Skeletal muscle satellite cell (primary cell): ENCODE results near the gene TMEM240. TPM values are rescaled to one million over a fixed set of nuclear protein-coding genes. Genes with fewer than 3 reads are reported as not detected.

Source experiments
- H3K27me3 ChIP-seq: 2 replicates; pipeline ENCODE4 v1.7.0; 2013; ENCODE audit warnings: low read length; ENCODE audit not compliant: control insufficient read depth, insufficient read depth
- H3K36me3 ChIP-seq: 2 replicates; pipeline ENCODE4 v1.7.0; 2013; ENCODE audit warnings: mild to moderate bottlenecking, control low read depth, low read length; ENCODE audit not compliant: insufficient read depth
- H3K4me1 ChIP-seq: 2 replicates; pipeline ENCODE4 v1.7.0; 2013; ENCODE audit warnings: low read length; ENCODE audit not compliant: control insufficient read depth, insufficient read depth
- H3K4me2 ChIP-seq: 2 replicates; pipeline ENCODE4 v1.7.0; 2013; ENCODE audit warnings: mild to moderate bottlenecking, low read length
- H3K4me3 ChIP-seq: 2 replicates; pipeline ENCODE4 v1.7.0; 2013; ENCODE audit warnings: low read length
- H3K9ac ChIP-seq: 2 replicates; pipeline ENCODE4 v1.7.0; 2013; ENCODE audit warnings: mild to moderate bottlenecking, low read depth, low read length, moderate library complexity
- H3K9me3 ChIP-seq: replicated peaks from 2 replicates; pipeline ENCODE4 v1.7.0; 2013; ENCODE audit warnings: mild to moderate bottlenecking, control low read depth, low read length
- total RNA-seq: library from RNA; depleted of rRNA; stranded (reverse); fragments of >200 nt; gene quantifications from 2 replicates; pipeline ENCODE4 v1.2.3, GENCODE V29; 2012; rRNA removed

The TMEM240 gene
- total RNA-seq = 0.51 and 2.8 TPM in 2 replicates

GRCh38 chr1:1540090-1540817, at the start of gene TMEM240:
TMEM240 (minus strand) TSS chr1:1540624; CDS start chr1:1540346, 278 bp downstream.
- H3K9me3 ChIP-seq = no peaks in the 10 kb centered on the region
- no peaks in the 10 kb centered on the region for H3K27me3 ChIP-seq
- peak within 1 kb of the TSS; percentile 58 for H3K4me3 ChIP-seq
- peak within 1 kb of the TSS; percentile 60 for H3K9ac ChIP-seq
- H3K4me2 ChIP-seq = peak within 1 kb of the TSS; percentile 78
- H3K36me3 ChIP-seq = peaks cover 34% of the 10 kb centered on the region
- H3K4me1 ChIP-seq = peaks cover 5% of the 10 kb centered on the region

GRCh38 chr1:1583347-1584010, 43.1 kb upstream of the TMEM240 start:
- no peaks in the 10 kb centered on the region for H3K4me1 ChIP-seq
- H3K4me2 ChIP-seq = no peak overlapping the region
- H3K9ac ChIP-seq = no peak overlapping the region
- no peaks in the 10 kb centered on the region for H3K9me3 ChIP-seq
- no peak overlapping the region for H3K4me3 ChIP-seq
- H3K36me3 ChIP-seq = no peaks in the 10 kb centered on the region
- peaks cover 35% of the 10 kb centered on the region for H3K27me3 ChIP-seq

GRCh38 chr1:1582585-1583346, 42.3 kb upstream of the TMEM240 start:
- Histone ChIP-seq H3K4me1 (no peaks in the 10 kb centered on the region), H3K9me3 (no peaks in the 10 kb centered on the region), H3K4me3 (no peak overlapping the region), H3K4me2 (no peak overlapping the region), H3K36me3 (no peaks in the 10 kb centered on the region), H3K9ac (no peak overlapping the region), H3K27me3 (peaks cover 42% of the 10 kb centered on the region)

- H3K4me3 ChIP-seq = no peak overlapping the region
These were observed 38.0 kb upstream of the TMEM240 start for GRCh38 chr1:1578371-1578940.

GRCh38 chr1:1577367-1578011, 37.1 kb upstream of the TMEM240 start:
- H3K27me3 ChIP-seq = peaks cover 27% of the 10 kb centered on the region
- no peak overlapping the region for H3K4me2 ChIP-seq
- H3K9ac ChIP-seq = no peak overlapping the region
- no peaks in the 10 kb centered on the region for H3K9me3 ChIP-seq
- H3K4me1 ChIP-seq = peaks cover 15% of the 10 kb centered on the region
- H3K4me3 ChIP-seq = no peak overlapping the region
- H3K36me3 ChIP-seq = no peaks in the 10 kb centered on the region

More at GRCh38 chr1:1578371-1578940, 38.0 kb upstream of the TMEM240 start:
- Histone ChIP-seq H3K9ac (no peak overlapping the region), H3K27me3 (peaks cover 36% of the 10 kb centered on the region), H3K4me1 (peaks cover 8% of the 10 kb centered on the region), H3K9me3 (no peaks in the 10 kb centered on the region), H3K4me2 (no peak overlapping the region), H3K36me3 (no peaks in the 10 kb centered on the region)

- no peaks in the 10 kb centered on the region for H3K36me3 ChIP-seq
- H3K4me2 ChIP-seq = peak within 1 kb of the TSS; percentile 96
- H3K9ac ChIP-seq = peak within 1 kb of the TSS; percentile 97
- H3K4me1 ChIP-seq = peaks cover 15% of the 10 kb centered on the region
- H3K27me3 ChIP-seq = peaks cover 13% of the 10 kb centered on the region
- peak within 1 kb of the TSS; percentile 89 for H3K4me3 ChIP-seq
- H3K9me3 ChIP-seq = no peaks in the 10 kb centered on the region
These were observed 34.5 kb upstream of the TMEM240 start, which contains the start of gene SSU72 for GRCh38 chr1:1574721-1575537. SSU72 (minus strand) TSS chr1:1574863; CDS start chr1:1574557, 306 bp downstream.

- Histone ChIP-seq H3K27me3 (peaks cover 13% of the 10 kb centered on the region), H3K36me3 (peaks cover 7% of the 10 kb centered on the region), H3K9ac (peak overlapping the region; percentile 97), H3K4me3 (peak overlapping the region; percentile 89), H3K4me2 (peak overlapping the region; percentile 96), H3K4me1 (peaks cover 15% of the 10 kb centered on the region), H3K9me3 (no peaks in the 10 kb centered on the region)
These were observed 33.7 kb upstream of the TMEM240 start for GRCh38 chr1:1573843-1574720.

GRCh38 chr1:1569341-1569740, 28.9 kb upstream of the TMEM240 start:
- H3K9ac ChIP-seq = no peak overlapping the region
- H3K4me2 ChIP-seq = no peak overlapping the region
- no peaks in the 10 kb centered on the region for H3K27me3 ChIP-seq
- H3K9me3 ChIP-seq = no peaks in the 10 kb centered on the region
- peaks cover 25% of the 10 kb centered on the region for H3K36me3 ChIP-seq
- H3K4me1 ChIP-seq = peaks cover 22% of the 10 kb centered on the region
- H3K4me3 ChIP-seq = no peak overlapping the region

- Histone ChIP-seq H3K4me3 (peak overlapping the region; percentile 23), H3K4me1 (peaks cover 19% of the 10 kb centered on the region), H3K36me3 (peaks cover 37% of the 10 kb centered on the region), H3K4me2 (peak overlapping the region; percentile 50), H3K27me3 (no peaks in the 10 kb centered on the region), H3K9me3 (no peaks in the 10 kb centered on the region), H3K9ac (peak overlapping the region; percentile 35)
These were observed 27.5 kb upstream of the TMEM240 start for GRCh38 chr1:1567891-1568291.
